CD8-positive, alpha-beta memory T cell (primary cell): ENCODE results near the gene ANO4. TPM values are rescaled to one million over a fixed set of nuclear protein-coding genes. Genes with fewer than 3 reads are reported as not detected.

Experiments
- CTCF ChIA-PET: fragments of 350-600 bp; sonication (Branson Sonifier 250); formaldehyde crosslinking; loops from one replicate; lab custom pipeline; 2021; ENCODE audit warnings: antibody characterized with exemption; lab: Charles Lee
- POLR2A ChIA-PET: fragments of 350-600 bp; sonication (Branson Sonifier 250); formaldehyde crosslinking; loops from one replicate; lab custom pipeline; 2021; ENCODE audit warnings: antibody characterized with exemption; lab: Charles Lee
- DNase-seq, 5 donors: peaks; one replicate each; pipeline versions ENCODE4 v3.0.0 to v3.0.0-alpha.2; 2020 to 2022; ENCODE audit warnings: mixed read lengths in 1 of 5
- H3K27ac ChIP-seq: one replicate; pipeline ENCODE4 v1.7.0; 2013; ENCODE audit warnings: low read depth, mild to moderate bottlenecking, low read length, moderate library complexity
- H3K27me3 ChIP-seq: 2 replicates; pipeline ENCODE4 v1.7.0; 2013; ENCODE audit warnings: low read length, mild to moderate bottlenecking; ENCODE audit not compliant: insufficient read depth, poor library complexity, severe bottlenecking
- H3K36me3 ChIP-seq: 2 replicates; pipeline ENCODE4 v1.7.0; 2013; ENCODE audit warnings: mild to moderate bottlenecking, low read length, moderate library complexity; ENCODE audit not compliant: insufficient read depth
- H3K4me1 ChIP-seq: 2 replicates; pipeline ENCODE4 v1.7.0; 2013; ENCODE audit warnings: mild to moderate bottlenecking, low read length, moderate library complexity; ENCODE audit not compliant: insufficient read depth
- H3K4me3 ChIP-seq: 2 replicates; pipeline ENCODE4 v1.7.0; 2013; ENCODE audit warnings: mild to moderate bottlenecking, low read length
- H3K9me3 ChIP-seq: 2 replicates; pipeline ENCODE4 v1.7.0; 2013; ENCODE audit warnings: mild to moderate bottlenecking, low read length
- H3K27ac Mint-ChIP-seq, 8 donors: one replicate each; pipeline ENCODE4 v1.8.0; 2020 to 2021; ENCODE audit warnings: mixed read lengths in 8 of 8, mild to moderate bottlenecking in 6 of 8, inconsistent platforms in 3 of 8, moderate library complexity in 3 of 8
- H3K27me3 Mint-ChIP-seq, 2 donors: one replicate each; pipeline ENCODE4 v1.8.0; 2020 to 2021; ENCODE audit warnings: mixed read lengths in 2 of 2, mild to moderate bottlenecking in 1 of 2, moderate library complexity in 1 of 2
- H3K36me3 Mint-ChIP-seq, 3 donors: one replicate each; pipeline ENCODE4 v1.8.0; 2020 to 2021; ENCODE audit warnings: mixed read lengths in 3 of 3, inconsistent platforms in 1 of 3, mild to moderate bottlenecking in 1 of 3
- H3K4me1 Mint-ChIP-seq, 3 donors: one replicate each; pipeline ENCODE4 v1.8.0; 2020 to 2021; ENCODE audit warnings: mixed read lengths in 3 of 3, inconsistent platforms in 1 of 3, mild to moderate bottlenecking in 1 of 3
- H3K4me3 Mint-ChIP-seq, 7 donors: one replicate each; pipeline ENCODE4 v1.8.0; 2020 to 2021; ENCODE audit warnings: mixed read lengths in 7 of 7, mild to moderate bottlenecking in 6 of 7, moderate library complexity in 4 of 7, inconsistent platforms in 2 of 7
- H3K9me3 Mint-ChIP-seq, 5 donors: one replicate each; pipeline ENCODE4 v1.8.0; 2020 to 2022; ENCODE audit warnings: mixed read lengths in 5 of 5, mild to moderate bottlenecking in 3 of 5, moderate library complexity in 2 of 5, inconsistent platforms in 1 of 5
- polyA plus RNA-seq: library from polyadenylated mRNA; unstranded; fragments of 300-500 nt; fragmentation: Illumina TruSeq; gene quantifications from one replicate; pipeline ENCODE4 v1.2.3, GENCODE V29; 2021
- total RNA-seq, 2 experiments: library from RNA; stranded (reverse); gene quantifications; one replicate each; pipeline ENCODE4 v1.2.3, GENCODE V29; 2021

Gene ANO4
- total and polyA plus RNA-seq, 3 experiments from 2014 or later, result not detected

DNA sequence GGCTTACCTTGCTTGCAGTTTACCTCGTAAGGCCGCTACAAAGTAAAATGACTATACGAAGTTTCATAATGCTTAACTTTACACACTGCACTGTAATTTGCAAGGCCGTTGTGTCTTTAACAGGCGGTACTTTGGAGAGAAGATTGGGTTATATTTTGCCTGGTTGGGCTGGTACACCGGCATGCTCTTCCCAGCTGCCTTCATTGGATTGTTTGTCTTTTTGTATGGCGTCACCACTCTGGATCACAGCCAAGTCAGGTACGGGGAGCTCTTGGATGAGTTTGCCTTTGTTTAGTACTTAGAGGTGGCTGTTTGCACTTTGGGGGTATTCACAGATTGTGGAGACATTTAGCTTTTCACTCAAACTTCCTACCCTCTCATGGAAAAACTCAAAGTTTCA lies 247.6 kb downstream of the ANO4 start:
- Histone ChIP-seq H3K27me3 (no peaks in the 10 kb centered on the region), H3K27ac (no peak overlapping the region), H3K36me3 (no peaks in the 10 kb centered on the region), H3K4me3 (no peak overlapping the region), H3K9me3 (no peaks in the 10 kb centered on the region), H3K4me1 (no peaks in the 10 kb centered on the region)
- H3K4me1 Mint-ChIP-seq, result no peaks in the 10 kb centered on the region
- H3K27ac Mint-ChIP-seq, result peak overlapping the region in 1 of 8 donors; percentile 55
- H3K36me3 Mint-ChIP-seq, result no peaks in the 10 kb centered on the region
- H3K27me3 Mint-ChIP-seq, result peaks cover 0 to 2% of the 10 kb centered on the region in 2 donors
- no peak for DNase-seq
- POLR2A ChIA-PET, result no interaction called here
- H3K4me3 Mint-ChIP-seq, result no peak overlapping the region
- peaks cover 0 to 6% (median 0%) of the 10 kb centered on the region in 5 donors for H3K9me3 Mint-ChIP-seq
- CTCF ChIA-PET, result no interaction called here

- CTCF ChIA-PET, result no interaction called here
- Mint-ChIP-seq H3K27me3 (peaks cover 0 to 2% of the 10 kb centered on the region in 2 donors), H3K4me3 (no peak overlapping the region), H3K36me3 (no peaks in the 10 kb centered on the region), H3K9me3 (peaks cover 0 to 6% (median 0%) of the 10 kb centered on the region in 5 donors), H3K4me1 (no peaks in the 10 kb centered on the region), H3K27ac (no peak overlapping the region)
- no peak for DNase-seq
- POLR2A ChIA-PET, result no interaction called here
- H3K4me1 ChIP-seq, result no peaks in the 10 kb centered on the region
- no peaks in the 10 kb centered on the region for H3K36me3 ChIP-seq
- H3K9me3 ChIP-seq, result no peaks in the 10 kb centered on the region
- no peak overlapping the region for H3K4me3 ChIP-seq
- no peak overlapping the region for H3K27ac ChIP-seq
- no peaks in the 10 kb centered on the region for H3K27me3 ChIP-seq
Measured at GRCh38 chr12:101044512-101045059, 250.0 kb downstream of the ANO4 start.

GRCh38 chr12:101045486-101046464 lies 251.2 kb downstream of the ANO4 start:
- no peaks in the 10 kb centered on the region for H3K4me1 ChIP-seq
- Mint-ChIP-seq H3K36me3 (no peaks in the 10 kb centered on the region), H3K27me3 (peaks cover 0 to 2% of the 10 kb centered on the region in 2 donors), H3K4me3 (no peak overlapping the region), H3K9me3 (peaks cover 0 to 6% (median 0%) of the 10 kb centered on the region in 5 donors), H3K4me1 (no peaks in the 10 kb centered on the region), H3K27ac (no peak overlapping the region)
- DNase-seq, result no peak
- H3K9me3 ChIP-seq, result no peaks in the 10 kb centered on the region
- POLR2A ChIA-PET, result no interaction called here
- H3K27ac ChIP-seq, result no peak overlapping the region
- CTCF ChIA-PET, result no interaction called here
- no peaks in the 10 kb centered on the region for H3K27me3 ChIP-seq
- H3K36me3 ChIP-seq, result no peaks in the 10 kb centered on the region
- H3K4me3 ChIP-seq, result no peak overlapping the region

DNA sequence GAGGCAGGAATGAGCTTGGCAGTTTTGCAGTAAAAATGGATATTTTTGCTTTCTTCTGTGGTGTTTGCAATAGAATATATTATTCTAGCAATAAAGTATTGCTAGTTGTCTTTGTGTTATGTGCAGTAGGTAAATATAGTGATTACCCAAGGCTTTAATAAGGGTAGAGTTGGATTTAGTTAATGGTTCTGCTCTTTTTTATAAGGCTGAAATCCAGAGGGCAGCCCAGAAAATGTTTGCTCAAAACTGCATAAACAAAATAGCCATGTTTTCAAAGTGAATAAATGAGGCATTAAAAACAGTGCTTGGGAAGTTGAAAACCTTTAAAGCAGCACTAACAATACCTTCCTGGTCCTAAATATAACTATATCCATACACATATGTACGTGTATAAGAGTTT lies 253.1 kb downstream of the ANO4 start:
- H3K27ac Mint-ChIP-seq, result no peak overlapping the region
- H3K27me3 Mint-ChIP-seq, result peaks cover 0 to 2% of the 10 kb centered on the region in 2 donors
- Histone ChIP-seq H3K36me3 (no peaks in the 10 kb centered on the region), H3K27me3 (no peaks in the 10 kb centered on the region), H3K4me3 (no peak overlapping the region), H3K9me3 (no peaks in the 10 kb centered on the region), H3K4me1 (no peaks in the 10 kb centered on the region), H3K27ac (no peak overlapping the region)
- H3K9me3 Mint-ChIP-seq, result peaks cover 0 to 6% (median 0%) of the 10 kb centered on the region in 5 donors
- H3K36me3 Mint-ChIP-seq, result no peaks in the 10 kb centered on the region
- ChIA-PET POLR2A (no interaction called here), CTCF (no interaction called here)
- no peak for DNase-seq
- no peaks in the 10 kb centered on the region for H3K4me1 Mint-ChIP-seq
- H3K4me3 Mint-ChIP-seq, result no peak overlapping the region

DNA sequence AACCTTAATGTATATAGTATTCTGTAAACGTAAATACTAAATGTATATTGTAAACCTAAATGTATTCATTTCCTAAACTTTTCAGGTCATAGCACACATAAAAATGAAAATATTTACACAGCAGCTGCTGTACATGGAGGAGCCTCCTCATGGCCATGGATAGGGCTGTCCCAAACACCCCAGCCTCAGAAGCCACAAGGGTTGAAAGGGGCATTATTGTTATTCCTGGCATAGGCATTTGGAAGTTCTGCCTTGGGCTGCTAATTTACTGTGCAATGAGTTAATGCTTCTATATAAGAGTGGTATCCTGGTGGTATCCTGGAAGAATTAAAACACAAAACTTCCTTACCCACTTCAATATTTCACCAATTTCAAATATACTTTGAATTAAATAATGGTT lies 256.1 kb downstream of the ANO4 start:
- DNase-seq, result no peak
- peaks cover 0 to 4% (median 0%) of the 10 kb centered on the region in 5 donors for H3K9me3 Mint-ChIP-seq
- no peaks in the 10 kb centered on the region for H3K9me3 ChIP-seq
- H3K4me1 ChIP-seq, result no peaks in the 10 kb centered on the region
- H3K36me3 ChIP-seq, result no peaks in the 10 kb centered on the region
- no peak overlapping the region for H3K4me3 ChIP-seq
- ChIA-PET POLR2A (no interaction called here), CTCF (no interaction called here)
- H3K4me1 Mint-ChIP-seq, result no peaks in the 10 kb centered on the region
- H3K27ac ChIP-seq, result no peak overlapping the region
- H3K4me3 Mint-ChIP-seq, result no peak overlapping the region
- H3K27me3 ChIP-seq, result no peaks in the 10 kb centered on the region
- no peaks in the 10 kb centered on the region for H3K27me3 Mint-ChIP-seq
- H3K27ac Mint-ChIP-seq, result no peak overlapping the region
- no peaks in the 10 kb centered on the region for H3K36me3 Mint-ChIP-seq

- Histone ChIP-seq H3K9me3 (no peaks in the 10 kb centered on the region), H3K27ac (no peak overlapping the region), H3K4me1 (no peaks in the 10 kb centered on the region), H3K4me3 (no peak overlapping the region), H3K36me3 (no peaks in the 10 kb centered on the region), H3K27me3 (no peaks in the 10 kb centered on the region)
- no peaks in the 10 kb centered on the region for H3K36me3 Mint-ChIP-seq
- no peaks in the 10 kb centered on the region for H3K27me3 Mint-ChIP-seq
- ChIA-PET POLR2A (no interaction called here), CTCF (no interaction called here)
- H3K9me3 Mint-ChIP-seq, result peaks cover 0 to 4% (median 0%) of the 10 kb centered on the region in 5 donors
- no peaks in the 10 kb centered on the region for H3K4me1 Mint-ChIP-seq
- H3K4me3 Mint-ChIP-seq, result no peak overlapping the region
- DNase-seq, result no peak
- H3K27ac Mint-ChIP-seq, result no peak overlapping the region
Measured at GRCh38 chr12:101051151-101051550, 256.6 kb downstream of the ANO4 start.

GRCh38 chr12:101051901-101052550 lies 257.4 kb downstream of the ANO4 start:
- Histone ChIP-seq H3K9me3 (no peaks in the 10 kb centered on the region), H3K4me1 (no peaks in the 10 kb centered on the region), H3K27ac (no peak overlapping the region), H3K27me3 (no peaks in the 10 kb centered on the region), H3K36me3 (no peaks in the 10 kb centered on the region), H3K4me3 (no peak overlapping the region)
- no peak for DNase-seq
- H3K4me1 Mint-ChIP-seq, result no peaks in the 10 kb centered on the region
- H3K27me3 Mint-ChIP-seq, result no peaks in the 10 kb centered on the region
- H3K27ac Mint-ChIP-seq, result no peak overlapping the region
- no peak overlapping the region for H3K4me3 Mint-ChIP-seq
- CTCF ChIA-PET, result no interaction called here
- H3K9me3 Mint-ChIP-seq, result peaks cover 0 to 2% (median 0%) of the 10 kb centered on the region in 5 donors
- POLR2A ChIA-PET, result no interaction called here
- no peaks in the 10 kb centered on the region for H3K36me3 Mint-ChIP-seq

DNA sequence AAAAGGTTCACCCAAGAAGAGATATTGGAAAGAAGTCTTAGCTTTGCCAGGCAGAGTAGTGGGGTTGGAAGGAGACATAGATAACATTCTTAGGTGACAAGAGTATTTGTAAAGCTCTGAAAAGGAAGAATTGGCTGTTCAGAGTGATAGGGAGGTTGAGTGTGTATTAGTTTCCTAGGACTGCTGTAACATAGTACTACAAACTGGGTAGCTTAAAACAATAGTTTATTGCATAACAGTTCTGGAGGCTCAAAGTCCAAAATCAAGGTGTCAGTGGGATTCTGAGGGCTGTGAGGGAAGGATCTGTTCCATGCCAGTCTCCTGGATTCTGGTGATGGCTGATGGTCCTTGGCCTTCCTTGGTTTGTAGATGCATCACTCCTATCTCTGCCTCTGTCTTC lies 258.6 kb downstream of the ANO4 start:
- Mint-ChIP-seq H3K27me3 (no peaks in the 10 kb centered on the region), H3K9me3 (peaks cover 0 to 10% (median 0%) of the 10 kb centered on the region in 5 donors), H3K4me3 (no peak overlapping the region), H3K36me3 (no peaks in the 10 kb centered on the region), H3K27ac (no peak overlapping the region), H3K4me1 (no peaks in the 10 kb centered on the region)
- Histone ChIP-seq H3K9me3 (no peaks in the 10 kb centered on the region), H3K27ac (no peak overlapping the region), H3K27me3 (no peaks in the 10 kb centered on the region), H3K4me1 (no peaks in the 10 kb centered on the region), H3K36me3 (no peaks in the 10 kb centered on the region), H3K4me3 (no peak overlapping the region)
- CTCF ChIA-PET, result no interaction called here
- POLR2A ChIA-PET, result no interaction called here
- no peak for DNase-seq
